22Rv1 (cell line): ENCODE results near the gene DNM1.
"Not testable (repeated sequence)": the region's sequence is repeated elsewhere in the genome, so short reads cannot be mapped to it uniquely, and the experiment has no call there.

ENCODE experiments used
- H3K27ac ChIP-seq: fragments of 450-650 bp; 2 replicates; pipeline ENCODE4 v1.5.1; 2017
- ZFX ChIP-seq: fragments of 450-650 bp; IDR thresholded peaks from 2 replicates; pipeline ENCODE4 v1.6.1; 2017; ENCODE audit warnings: antibody characterized with exemption, borderline replicate concordance
- TF ChIP-seq, protein P1 (sequence below): fragments of 450-650 bp; IDR thresholded peaks from 2 replicates; pipeline ENCODE4 v1.5.1; 2017; ENCODE audit warnings: mild to moderate bottlenecking

The DNM1 gene

DNA sequence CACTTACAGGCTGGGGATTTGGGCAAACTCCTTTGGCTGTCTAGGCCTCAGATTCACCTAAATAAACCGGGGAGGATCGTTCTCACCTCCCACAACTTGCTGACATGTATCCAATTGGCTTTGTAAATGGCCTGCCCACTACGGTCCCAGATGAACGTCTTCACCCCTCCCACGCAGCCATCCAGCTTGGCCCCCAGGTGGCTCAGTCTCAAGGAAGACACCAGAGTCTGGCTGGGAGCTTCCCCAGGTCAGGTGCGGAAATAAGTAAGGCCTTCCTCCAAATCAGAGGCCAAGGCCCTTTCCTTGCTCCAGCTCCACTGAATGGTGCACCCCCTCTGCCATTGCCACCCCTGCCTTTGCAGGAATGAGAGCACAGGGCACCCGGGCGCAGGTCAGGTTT is 23.2 kb upstream of the DNM1 start:
- no peak overlapping the region for H3K27ac ChIP-seq
- TF ChIP-seq ZFX, result no peak
- TF ChIP-seq, protein P1, sequence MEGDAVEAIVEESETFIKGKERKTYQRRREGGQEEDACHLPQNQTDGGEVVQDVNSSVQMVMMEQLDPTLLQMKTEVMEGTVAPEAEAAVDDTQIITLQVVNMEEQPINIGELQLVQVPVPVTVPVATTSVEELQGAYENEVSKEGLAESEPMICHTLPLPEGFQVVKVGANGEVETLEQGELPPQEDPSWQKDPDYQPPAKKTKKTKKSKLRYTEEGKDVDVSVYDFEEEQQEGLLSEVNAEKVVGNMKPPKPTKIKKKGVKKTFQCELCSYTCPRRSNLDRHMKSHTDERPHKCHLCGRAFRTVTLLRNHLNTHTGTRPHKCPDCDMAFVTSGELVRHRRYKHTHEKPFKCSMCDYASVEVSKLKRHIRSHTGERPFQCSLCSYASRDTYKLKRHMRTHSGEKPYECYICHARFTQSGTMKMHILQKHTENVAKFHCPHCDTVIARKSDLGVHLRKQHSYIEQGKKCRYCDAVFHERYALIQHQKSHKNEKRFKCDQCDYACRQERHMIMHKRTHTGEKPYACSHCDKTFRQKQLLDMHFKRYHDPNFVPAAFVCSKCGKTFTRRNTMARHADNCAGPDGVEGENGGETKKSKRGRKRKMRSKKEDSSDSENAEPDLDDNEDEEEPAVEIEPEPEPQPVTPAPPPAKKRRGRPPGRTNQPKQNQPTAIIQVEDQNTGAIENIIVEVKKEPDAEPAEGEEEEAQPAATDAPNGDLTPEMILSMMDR, result no peak

DNA sequence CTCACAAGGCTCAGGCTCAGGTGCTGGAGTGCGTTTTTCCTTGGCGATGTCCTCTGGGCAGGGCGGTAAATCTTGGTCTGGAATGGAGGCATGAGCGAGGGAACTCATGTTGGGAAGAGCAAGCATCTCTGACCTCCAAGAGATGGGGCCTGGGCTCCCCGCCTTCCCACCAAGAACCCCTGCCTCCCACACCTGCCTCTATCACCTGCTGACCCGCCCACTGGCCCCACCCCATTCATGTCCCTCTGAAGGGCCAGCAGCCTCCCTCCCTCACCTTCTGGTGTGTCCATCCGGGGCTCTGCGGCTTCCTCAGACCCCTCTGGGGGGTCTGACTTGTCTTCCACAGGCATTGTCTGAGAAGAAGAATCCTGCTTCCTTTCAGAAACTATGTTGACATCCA is 22.7 kb upstream of the DNM1 start:
- TF ChIP-seq, protein P1, result no peak
- H3K27ac ChIP-seq, result no peak overlapping the region

DNA sequence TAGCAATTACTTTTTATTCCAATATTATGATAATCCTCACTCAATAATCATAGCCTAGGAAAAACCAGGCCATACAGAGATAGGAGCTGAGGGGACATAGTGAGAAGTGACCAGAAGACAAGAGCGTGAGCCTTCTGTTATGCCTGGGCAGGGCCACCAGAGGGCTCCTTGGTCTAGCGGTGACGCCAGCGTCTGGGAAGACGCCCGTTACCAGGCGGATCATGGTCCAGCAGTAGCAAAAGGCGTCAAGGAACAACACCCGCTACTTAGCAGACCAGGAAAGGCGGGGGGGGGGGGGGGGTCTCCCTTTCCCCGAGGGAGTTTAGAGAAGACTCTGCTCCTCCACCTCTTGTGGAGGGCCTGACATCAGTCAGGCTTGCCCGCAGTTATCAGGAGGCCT is 21.7 kb upstream of the DNM1 start:
- not testable (repeated sequence) for H3K27ac ChIP-seq
- TF ChIP-seq, protein P1, result peak; percentile 56

DNA sequence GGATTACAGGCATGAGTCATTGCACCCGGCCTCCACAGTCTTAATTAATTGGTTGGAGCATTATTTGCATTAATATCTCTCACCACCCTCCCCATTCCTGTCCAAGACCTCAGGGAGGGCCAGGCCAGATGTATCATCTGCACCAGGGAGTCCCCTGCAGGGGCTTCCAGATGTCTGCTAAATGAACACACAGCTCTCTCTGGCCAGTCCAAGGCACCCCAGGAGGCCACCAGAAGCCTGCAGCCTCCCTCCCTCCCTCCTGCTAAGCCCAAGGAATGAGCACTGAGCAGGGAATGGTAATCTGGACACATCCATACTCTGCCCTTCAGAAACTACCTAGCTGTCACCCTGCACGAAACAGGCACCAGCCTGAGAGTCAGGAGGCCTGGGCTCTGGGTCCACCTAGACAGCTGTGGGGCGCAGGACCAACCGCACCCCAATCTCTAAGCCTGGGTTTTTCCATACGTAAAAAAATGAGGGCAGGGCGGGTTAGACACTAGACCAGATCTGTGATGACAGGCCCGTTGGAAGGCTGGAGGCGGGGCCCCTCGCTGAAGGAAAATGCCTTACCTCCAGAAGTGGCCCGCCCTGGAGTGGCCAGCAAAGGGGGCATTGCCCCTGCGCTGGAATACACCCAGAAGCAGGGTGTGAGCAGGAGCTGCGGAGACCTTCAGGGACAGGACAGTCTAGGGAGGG is 20.1 kb upstream of the DNM1 start:
- H3K27ac ChIP-seq, result no peak overlapping the region
- TF ChIP-seq, protein P1, result no peak
- TF ChIP-seq ZFX, result no peak

DNA sequence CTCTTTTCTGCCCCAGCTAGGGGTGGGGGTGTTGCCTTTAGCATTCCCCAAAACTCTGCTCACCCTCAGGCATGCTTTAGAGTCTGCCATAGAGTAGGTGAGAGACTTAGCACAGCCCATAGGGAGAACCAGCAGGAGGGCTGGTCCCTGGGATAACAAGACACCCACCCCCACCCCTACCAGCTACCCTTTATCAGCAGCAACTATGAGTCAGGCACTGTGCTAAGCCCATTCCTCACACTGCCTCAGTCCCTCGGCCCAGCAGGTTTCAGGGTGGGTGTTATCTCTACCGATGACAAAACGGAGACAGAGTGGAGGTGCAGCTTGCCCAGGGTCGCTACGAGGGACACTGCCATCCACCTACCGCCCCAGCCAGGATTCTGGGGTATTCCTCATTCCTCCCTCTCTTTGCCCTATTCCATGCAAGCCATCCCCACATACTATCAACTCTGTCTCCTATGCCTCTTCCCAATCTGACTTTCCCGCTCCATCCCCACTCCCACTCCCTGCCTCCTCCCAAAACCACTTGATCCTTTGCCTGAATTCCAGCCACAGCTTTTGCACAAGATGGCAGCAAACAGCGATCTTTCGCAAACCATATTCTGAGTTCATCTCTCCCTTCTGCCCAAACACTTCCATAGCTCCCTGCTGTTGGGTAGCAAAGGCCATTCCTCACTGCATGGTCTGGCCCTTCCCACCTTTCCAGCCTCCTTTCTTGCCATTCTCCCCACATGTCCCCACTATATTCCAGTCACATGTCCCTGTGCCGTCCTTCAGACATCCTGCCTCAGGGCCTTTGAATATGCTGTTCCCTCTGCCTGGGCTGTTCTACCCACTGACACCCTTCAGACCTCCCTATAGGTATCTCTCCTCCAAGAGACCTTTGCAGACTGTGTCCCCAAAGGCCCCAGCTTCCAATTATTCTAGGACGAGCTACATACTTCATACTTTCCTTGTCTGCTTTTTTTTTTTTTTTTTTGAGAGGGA is 16.9 kb upstream of the DNM1 start:
- no peak for TF ChIP-seq ZFX
- TF ChIP-seq, protein P1, result no peak
- H3K27ac ChIP-seq, result no peak overlapping the region

DNA sequence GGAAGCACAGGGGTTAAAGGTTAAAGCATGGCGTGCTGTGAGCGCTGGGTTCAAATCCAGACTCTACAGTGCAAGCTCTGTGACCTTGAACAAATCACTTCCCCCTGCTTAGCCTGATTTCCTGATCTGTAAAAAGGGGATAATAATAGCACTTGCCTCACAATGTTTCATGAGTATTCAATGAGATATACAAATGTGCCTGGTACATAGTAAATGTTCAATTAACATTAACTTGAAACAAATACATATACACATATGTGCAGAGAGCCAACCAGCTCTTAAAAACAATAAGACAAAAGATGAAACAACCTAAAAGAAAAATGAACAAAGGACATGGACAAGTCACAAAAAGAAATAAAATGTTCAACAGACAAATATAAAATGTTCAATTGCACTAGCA is 15.8 kb upstream of the DNM1 start:
- H3K27ac ChIP-seq, result no peak overlapping the region
- TF ChIP-seq, protein P1, result no peak
- TF ChIP-seq ZFX, result no peak

DNA sequence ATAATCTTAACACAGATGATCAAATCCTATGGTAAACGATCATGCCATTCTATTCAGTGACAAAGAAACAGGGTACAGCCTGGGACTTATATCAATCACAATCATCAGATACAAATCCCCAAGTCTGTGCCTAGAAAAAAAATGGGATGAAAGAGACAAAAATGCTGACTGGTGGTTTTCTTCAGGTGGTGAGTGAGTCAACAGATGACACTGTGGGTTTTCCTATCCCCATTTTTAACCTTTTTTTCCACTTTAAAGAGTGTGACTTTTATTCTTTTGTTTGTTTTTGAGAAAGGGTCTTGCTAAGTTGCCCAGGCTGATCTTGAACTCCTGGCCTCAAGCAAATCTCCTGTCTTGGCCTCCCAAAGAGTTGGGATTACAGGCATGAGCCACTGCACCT is 15.0 kb upstream of the DNM1 start:
- H3K27ac ChIP-seq, result no peak overlapping the region
- TF ChIP-seq, protein P1, result no peak
- no peak for TF ChIP-seq ZFX
